ENCODE measurements around the gene ZNF556. TPM values are rescaled to one million over a fixed set of nuclear protein-coding genes. Genes with fewer than 3 reads are reported as not detected.

Gene ZNF556
- 0.03 and 0.07 TPM in 2 replicates for total RNA-seq

GRCh38 chr19:2867025-2867991 is at the start of gene ZNF556:
ZNF556 (plus strand) TSS chr19:2867335; CDS start chr19:2867422, 87 bp downstream.

GRCh38 chr19:2819540-2820111 is 47.5 kb upstream of the ZNF556 start, which contains the start of gene ZNF554:
ZNF554 (plus strand) TSS chr19:2819868; CDS start chr19:2820072, 204 bp downstream.

GRCh38 chr19:2840794-2841791 is 26.0 kb upstream of the ZNF556 start, which contains the start of gene ZNF555:
ZNF555 (plus strand) TSS chr19:2841475; CDS start chr19:2841573, 98 bp downstream.

GRCh38 chr19:2900296-2901252 is 33.4 kb downstream of the ZNF556 start, which contains the start of gene ZNF57:
ZNF57 (plus strand) TSS chr19:2900928; CDS start chr19:2901046, 118 bp downstream.

Other genes starting within 250 kb of the ZNF556 start
- gene GNG7, start 164.6 kb upstream of the ZNF556 start, total RNA-seq: 0.39 and 0.73 TPM in 2 replicates
- gene DIRAS1, start 146.0 kb upstream of the ZNF556 start, total RNA-seq: 2.3 TPM in 2 replicates
- 24.3 and 33.6 TPM in 2 replicates for gene SLC39A3, start 127.3 kb upstream of the ZNF556 start, total RNA-seq
- gene SGTA, start 84.1 kb upstream of the ZNF556 start, total RNA-seq: 33.4 and 39.4 TPM in 2 replicates
- 70.6 and 95.3 TPM in 2 replicates for gene THOP1, start 81.8 kb upstream of the ZNF556 start, total RNA-seq
- gene ZNF554, start 47.5 kb upstream of the ZNF556 start, total RNA-seq: 4.5 and 5.2 TPM in 2 replicates
- 5.1 and 6.3 TPM in 2 replicates for gene ZNF555, start 25.9 kb upstream of the ZNF556 start, total RNA-seq
- 2.9 and 3.3 TPM in 2 replicates for gene ZNF57, start 33.6 kb downstream of the ZNF556 start, total RNA-seq
- gene ZNF77, start 77.6 kb downstream of the ZNF556 start, total RNA-seq: 2.5 and 3.3 TPM in 2 replicates
- 1.2 and 2.7 TPM in 2 replicates for gene TLE6, start 110.2 kb downstream of the ZNF556 start, total RNA-seq
- gene TLE2, start 161.9 kb downstream of the ZNF556 start, total RNA-seq: 14.1 and 17.6 TPM in 2 replicates
- gene TLE5, start 195.2 kb downstream of the ZNF556 start, total RNA-seq: 157 and 220 TPM in 2 replicates
- 69.9 and 76.5 TPM in 2 replicates for gene GNA11, start 227.0 kb downstream of the ZNF556 start, total RNA-seq

Data from smooth muscle cell of the pulmonary artery (primary cell).